Endothelial cell of umbilical vein (primary cell): ENCODE measurements around the gene CRCP.

Source experiments
- CTCF ChIP-seq, 2 donors: IDR thresholded peaks; 1 replicate in 1 of 2; 2 replicates in 1 of 2; pipeline ENCODE4 v1.5.1; 2011; ENCODE audit warnings: low read length in 2 of 2, mild to moderate bottlenecking in 2 of 2, moderate library complexity in 2 of 2, control low read depth in 1 of 2, inconsistent platforms in 1 of 2, low read depth in 1 of 2; ENCODE audit not compliant: insufficient read depth in 1 of 2; ENCODE audit errors: extremely low read depth in 1 of 2
- EZH2 ChIP-seq: IDR thresholded peaks from 2 replicates; pipeline ENCODE4 v1.6.1; 2012; ENCODE audit warnings: borderline replicate concordance, low read depth, mild to moderate bottlenecking, moderate library complexity, low read length, inconsistent platforms; ENCODE audit not compliant: severe bottlenecking
- GATA2 ChIP-seq: IDR thresholded peaks from 2 replicates; pipeline ENCODE4 v1.7.0; 2011; ENCODE audit warnings: low read depth, mild to moderate bottlenecking, moderate library complexity, mixed read lengths, low read length; ENCODE audit not compliant: insufficient read length, insufficient read depth
- JUN ChIP-seq: IDR thresholded peaks from 2 replicates; pipeline ENCODE4 v1.6.1; 2011; ENCODE audit warnings: borderline replicate concordance, low read depth; ENCODE audit not compliant: insufficient read length, insufficient read depth
- MAX ChIP-seq: IDR thresholded peaks from 2 replicates; pipeline ENCODE4 v1.6.1; 2011; ENCODE audit not compliant: insufficient read depth, insufficient read length
- POLR2A ChIP-seq: IDR thresholded peaks from 2 replicates; pipeline ENCODE4 v1.6.1; 2012; ENCODE audit warnings: low read depth, mild to moderate bottlenecking, control low read depth, low read length
- POLR2AphosphoS5 ChIP-seq: IDR thresholded peaks from 2 replicates; pipeline ENCODE4 v1.6.1; 2012; ENCODE audit warnings: low read depth, mild to moderate bottlenecking, control low read depth, low read length, moderate library complexity; ENCODE audit not compliant: insufficient read depth

- TF ChIP-seq CTCF (IDR thresholded peaks at IDR 0.05; ENCODE audit: extremely low read depth in 1 of 2, insufficient read depth in 1 of 2, low read depth in 1 of 2, low read length in 2 of 2) (no peak), GATA2 (no peak), MAX (no peak), POLR2A (no peak), EZH2 (no peak), POLR2AphosphoS5 (no peak), JUN (no peak)
These were observed 22.0 kb upstream of the CRCP start for GRCh38 chr7:66092654-66093053.
